ENCODE data around the gene STK36.

DNA sequence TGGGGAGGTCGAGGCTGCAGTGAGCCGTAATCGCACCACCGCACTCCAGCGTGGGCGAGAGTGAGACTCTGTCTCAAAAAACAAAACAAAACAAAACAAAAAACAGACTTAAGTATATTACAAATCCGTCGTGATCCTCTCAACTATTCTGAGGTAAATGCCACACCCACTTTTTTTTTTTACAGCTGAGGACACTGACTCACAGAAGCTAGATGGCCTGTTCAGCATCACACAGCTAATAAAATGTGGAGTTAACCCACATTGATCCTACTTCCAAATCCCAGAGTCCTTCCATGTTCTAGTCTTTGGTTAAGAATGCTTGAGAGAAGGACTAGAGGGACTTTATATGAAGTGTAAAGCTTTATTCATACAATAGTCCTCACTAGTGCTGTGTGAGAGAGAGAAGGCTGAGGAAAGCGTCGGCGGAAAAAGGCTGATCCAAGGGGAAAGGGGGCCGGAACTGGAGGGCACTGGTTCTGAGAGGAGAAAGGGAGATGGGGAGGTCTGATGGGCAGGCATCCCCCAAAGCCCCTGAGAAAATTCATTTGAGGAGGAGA is 711 bp upstream of the STK36 start:
- TF ChIP-seq, protein P1, sequence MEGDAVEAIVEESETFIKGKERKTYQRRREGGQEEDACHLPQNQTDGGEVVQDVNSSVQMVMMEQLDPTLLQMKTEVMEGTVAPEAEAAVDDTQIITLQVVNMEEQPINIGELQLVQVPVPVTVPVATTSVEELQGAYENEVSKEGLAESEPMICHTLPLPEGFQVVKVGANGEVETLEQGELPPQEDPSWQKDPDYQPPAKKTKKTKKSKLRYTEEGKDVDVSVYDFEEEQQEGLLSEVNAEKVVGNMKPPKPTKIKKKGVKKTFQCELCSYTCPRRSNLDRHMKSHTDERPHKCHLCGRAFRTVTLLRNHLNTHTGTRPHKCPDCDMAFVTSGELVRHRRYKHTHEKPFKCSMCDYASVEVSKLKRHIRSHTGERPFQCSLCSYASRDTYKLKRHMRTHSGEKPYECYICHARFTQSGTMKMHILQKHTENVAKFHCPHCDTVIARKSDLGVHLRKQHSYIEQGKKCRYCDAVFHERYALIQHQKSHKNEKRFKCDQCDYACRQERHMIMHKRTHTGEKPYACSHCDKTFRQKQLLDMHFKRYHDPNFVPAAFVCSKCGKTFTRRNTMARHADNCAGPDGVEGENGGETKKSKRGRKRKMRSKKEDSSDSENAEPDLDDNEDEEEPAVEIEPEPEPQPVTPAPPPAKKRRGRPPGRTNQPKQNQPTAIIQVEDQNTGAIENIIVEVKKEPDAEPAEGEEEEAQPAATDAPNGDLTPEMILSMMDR (IDR thresholded peaks at IDR 0.05), result no peak
- TF ChIP-seq EP300 (IDR thresholded peaks at IDR 0.05) (no peak), POLR2A (IDR thresholded peaks at IDR 0.05) (no peak)

Data from sigmoid colon (tissue), 4 donors.